GM12801 (cell line): ENCODE measurements around the gene U2SURP.

Source experiments
- CTCF ChIP-seq: IDR thresholded peaks from one replicate; pipeline ENCODE4 v1.5.1; 2011; ENCODE audit warnings: control low read depth; ENCODE audit not compliant: insufficient read length; ENCODE audit errors: extremely low read depth

The U2SURP gene

GRCh38 chr3:143004823-143005222 lies 3.5 kb downstream of the U2SURP start:
- TF ChIP-seq CTCF, result no peak

GRCh38 chr3:143010024-143010423 lies 8.7 kb downstream of the U2SURP start:
- no peak for TF ChIP-seq CTCF

GRCh38 chr3:143011705-143012104 lies 10.3 kb downstream of the U2SURP start:
- no peak for TF ChIP-seq CTCF

- no peak for TF ChIP-seq CTCF
Measured at GRCh38 chr3:143014921-143015320, 13.6 kb downstream of the U2SURP start.

- TF ChIP-seq CTCF, result no peak
Measured at GRCh38 chr3:143016321-143016972, 15.1 kb downstream of the U2SURP start.

- TF ChIP-seq CTCF, result no peak
Measured at GRCh38 chr3:143024351-143024960, 23.1 kb downstream of the U2SURP start.

GRCh38 chr3:143031327-143031726 lies 30.0 kb downstream of the U2SURP start:
- TF ChIP-seq CTCF, result no peak
